SK-N-DZ (cell line): ENCODE data around the gene ADCY9.
"Not testable (repeated sequence)": the region's sequence is repeated elsewhere in the genome, so short reads cannot be mapped to it uniquely, and the experiment has no call there.

Experiments used
- DNase-seq: peaks from one replicate; pipeline ENCODE4 v3.0.0-alpha.2; 2015; ENCODE audit warnings: low spot score

The ADCY9 gene

GRCh38 chr16:4093495-4094126 lies 22.6 kb downstream of the ADCY9 start:
- DNase-seq = no peak

GRCh38 chr16:4092547-4093265 lies 23.5 kb downstream of the ADCY9 start:
- DNase-seq = no peak

GRCh38 chr16:4091240-4092012 lies 24.8 kb downstream of the ADCY9 start:
- DNase-seq = no peak

- DNase-seq = no peak
Observed at GRCh38 chr16:4090351-4090851, 25.8 kb downstream of the ADCY9 start.

- DNase-seq = no peak
Observed at GRCh38 chr16:4089811-4090301, 26.4 kb downstream of the ADCY9 start.

GRCh38 chr16:4089251-4089810 lies 26.9 kb downstream of the ADCY9 start:
- no peak for DNase-seq

- DNase-seq = no peak
Observed at GRCh38 chr16:4087990-4088577, 28.2 kb downstream of the ADCY9 start.

GRCh38 chr16:4087099-4087885 lies 28.9 kb downstream of the ADCY9 start:
- no peak for DNase-seq

GRCh38 chr16:4086153-4086552 lies 30.1 kb downstream of the ADCY9 start:
- DNase-seq = no peak

GRCh38 chr16:4085405-4085970 lies 30.8 kb downstream of the ADCY9 start:
- DNase-seq = no peak

- no peak for DNase-seq
Observed at GRCh38 chr16:4083347-4083870, 32.8 kb downstream of the ADCY9 start.

- DNase-seq = no peak
Observed at GRCh38 chr16:4082474-4083044, 33.7 kb downstream of the ADCY9 start.

- no peak for DNase-seq
Observed at GRCh38 chr16:4081521-4082021, 34.7 kb downstream of the ADCY9 start.

- DNase-seq = peak; percentile 17
Observed at GRCh38 chr16:4081047-4081446, 35.2 kb downstream of the ADCY9 start.

- no peak for DNase-seq
Observed at GRCh38 chr16:4077174-4077649, 39.0 kb downstream of the ADCY9 start.

GRCh38 chr16:4075534-4075933 lies 40.7 kb downstream of the ADCY9 start:
- no peak for DNase-seq

- DNase-seq = not testable (repeated sequence)
Observed at GRCh38 chr16:4073150-4073549, 43.1 kb downstream of the ADCY9 start.

- DNase-seq = no peak
Observed at GRCh38 chr16:4071686-4072561, 44.3 kb downstream of the ADCY9 start.
